HG03175 (cell line): ENCODE results near the gene NF1.
"Not testable (repeated sequence)": the region's sequence is repeated elsewhere in the genome, so short reads cannot be mapped to it uniquely, and the experiment has no call there.

ENCODE experiments used
- ATAC-seq: cut with Tn5 transposase; IDR thresholded peaks from one replicate; pipeline ENCODE4 v1.9.1; 2021; ENCODE audit warnings: mild to moderate bottlenecking, moderate library complexity; ENCODE audit not compliant: unreplicated experiment

The NF1 gene

DNA sequence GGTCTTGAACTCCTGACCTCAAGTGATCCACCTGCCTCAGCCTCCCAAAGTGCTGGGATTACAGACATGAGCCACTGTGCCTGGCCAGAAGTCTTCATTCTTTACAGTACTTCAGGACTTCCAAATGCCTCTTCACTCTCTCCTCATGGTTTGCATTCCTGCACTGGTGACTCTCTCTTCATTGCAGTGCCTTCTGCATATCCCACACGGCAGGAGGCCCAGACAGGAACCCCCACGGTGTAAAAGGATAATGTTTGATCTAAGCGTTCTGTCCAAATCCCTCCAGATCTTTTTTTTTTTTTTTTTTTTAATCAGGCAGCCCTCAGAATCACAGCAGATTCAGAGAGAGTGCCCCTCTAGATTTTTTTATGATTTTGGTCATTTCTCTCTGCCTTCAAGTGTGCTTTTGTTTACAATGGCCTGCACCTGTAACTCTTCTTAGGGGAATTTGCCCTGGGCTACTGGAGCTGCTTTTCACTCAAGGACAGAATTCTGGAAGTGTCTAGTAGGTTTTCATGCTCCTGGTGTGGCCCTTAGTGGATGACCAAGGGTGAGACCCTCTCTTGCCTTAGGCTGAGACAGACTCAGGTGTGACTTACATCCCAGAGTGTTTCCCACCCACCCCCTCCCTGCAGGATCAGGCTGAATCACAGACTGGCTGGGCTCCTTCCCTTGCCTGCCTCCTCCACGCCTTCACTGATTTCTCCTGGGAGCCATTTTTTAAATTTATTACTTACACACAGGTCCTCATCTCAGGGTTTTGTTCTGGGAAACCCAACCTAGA, 19.8 kb upstream of the NF1 start:
- no peak for ATAC-seq

DNA sequence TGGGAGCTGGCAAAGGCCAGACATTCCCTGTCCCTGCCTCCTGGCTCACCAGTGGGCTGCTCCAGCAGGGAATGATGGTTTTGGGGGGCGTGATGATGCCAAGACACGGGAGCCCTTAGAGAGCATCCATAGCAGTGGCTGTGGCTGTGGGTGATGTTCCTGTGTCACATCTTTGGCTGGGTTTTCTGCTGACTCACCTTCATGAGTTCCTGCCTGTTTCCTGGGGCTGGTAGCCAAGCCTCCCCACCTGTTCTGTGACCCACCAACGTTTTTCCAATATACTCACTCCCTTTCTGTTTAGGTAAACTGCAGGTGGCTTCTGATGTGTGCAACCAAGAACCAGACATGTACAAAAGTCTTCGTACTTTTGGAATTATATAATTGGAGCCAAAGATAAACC, 16.5 kb upstream of the NF1 start:
- no peak for ATAC-seq

DNA sequence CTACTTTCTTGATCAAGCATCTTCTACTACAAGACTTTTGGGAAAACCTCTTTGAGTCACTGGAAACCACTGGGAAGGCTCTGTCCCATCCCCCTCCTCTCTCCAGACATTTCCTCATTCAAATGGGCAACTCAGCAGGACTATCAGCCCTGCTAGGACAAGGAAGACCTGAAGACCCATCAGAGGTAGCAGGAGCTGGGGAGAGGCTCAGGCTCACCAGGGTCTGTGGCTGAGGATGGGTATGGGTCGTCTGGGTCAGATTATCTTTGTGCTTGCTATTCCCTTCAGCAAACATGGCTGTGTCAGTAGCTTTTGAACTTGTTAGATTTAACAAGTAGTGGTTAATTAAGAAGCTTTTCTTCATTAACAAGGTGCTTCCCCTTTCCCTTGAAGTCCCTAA, 15.0 kb upstream of the NF1 start:
- no peak for ATAC-seq

- ATAC-seq = no peak
Observed at GRCh38 chr17:31085563-31085962, 9.2 kb upstream of the NF1 start.

GRCh38 chr17:31089471-31089870, 5.3 kb upstream of the NF1 start:
- ATAC-seq = no peak

- not testable (repeated sequence) for ATAC-seq
Observed at GRCh38 chr17:31090650-31091049, 4.1 kb upstream of the NF1 start.

DNA sequence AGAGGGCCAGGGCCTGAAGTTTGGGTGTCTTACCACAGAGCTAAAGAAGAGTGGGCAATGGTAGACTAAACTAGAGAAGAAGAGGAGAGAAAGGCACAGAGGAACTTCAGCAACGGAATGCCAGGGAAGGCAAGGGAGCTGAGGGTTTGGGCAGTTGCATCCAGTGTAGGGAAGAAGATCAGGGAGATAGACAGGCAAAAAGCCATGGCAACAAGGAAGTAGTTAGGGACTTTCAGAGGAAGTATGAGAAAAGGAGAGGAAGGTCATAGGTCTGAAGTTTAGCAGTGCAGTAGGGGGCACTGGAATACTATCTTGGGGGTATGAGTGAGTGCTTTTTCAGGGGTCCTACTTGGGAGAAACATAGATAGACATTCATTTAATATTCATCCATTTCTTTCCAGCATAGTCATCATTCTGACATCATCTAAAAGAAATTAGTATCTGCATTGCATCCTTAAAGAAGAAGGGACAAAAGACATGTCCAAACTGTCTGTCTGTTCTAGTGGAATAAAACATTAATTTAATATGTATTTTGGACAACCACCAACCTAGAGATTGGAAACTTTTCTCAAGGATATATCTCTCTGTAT, 2.2 kb upstream of the NF1 start:
- ATAC-seq = no peak

DNA sequence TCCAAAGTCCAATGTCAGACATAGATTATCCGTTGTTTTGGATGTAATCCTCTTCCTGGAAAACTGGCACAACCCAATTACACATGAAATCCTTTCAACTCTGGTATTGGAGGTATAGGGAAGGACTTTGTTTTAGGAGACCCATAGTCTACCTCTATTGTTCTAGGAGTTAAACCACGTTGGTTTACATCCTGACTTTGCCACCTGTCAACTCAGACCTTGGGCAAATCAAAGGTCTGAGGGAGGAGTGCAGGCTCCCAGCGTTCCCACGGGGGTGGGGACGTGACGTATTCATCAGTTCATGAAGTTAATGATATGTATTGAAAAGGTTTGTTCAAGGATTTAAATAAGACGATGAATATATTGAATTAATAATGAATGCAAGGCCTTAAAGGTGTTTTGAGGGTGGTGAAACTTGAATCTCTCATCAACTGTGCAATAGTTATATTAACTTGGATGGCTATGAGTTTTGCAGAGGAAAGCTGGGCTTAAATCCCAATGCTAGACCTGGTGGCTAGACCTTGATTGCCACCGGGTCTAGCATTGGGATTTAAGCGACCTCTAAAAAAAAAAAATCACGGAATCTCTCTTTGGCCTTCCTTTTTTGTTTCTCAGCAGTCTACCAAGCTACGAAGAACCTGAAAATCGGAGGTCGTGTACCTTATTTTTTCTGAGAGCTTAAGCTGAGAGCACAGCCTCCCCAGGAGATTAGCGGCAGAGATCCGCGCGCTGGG, 744 bp upstream of the NF1 start:
- ATAC-seq = no peak

DNA sequence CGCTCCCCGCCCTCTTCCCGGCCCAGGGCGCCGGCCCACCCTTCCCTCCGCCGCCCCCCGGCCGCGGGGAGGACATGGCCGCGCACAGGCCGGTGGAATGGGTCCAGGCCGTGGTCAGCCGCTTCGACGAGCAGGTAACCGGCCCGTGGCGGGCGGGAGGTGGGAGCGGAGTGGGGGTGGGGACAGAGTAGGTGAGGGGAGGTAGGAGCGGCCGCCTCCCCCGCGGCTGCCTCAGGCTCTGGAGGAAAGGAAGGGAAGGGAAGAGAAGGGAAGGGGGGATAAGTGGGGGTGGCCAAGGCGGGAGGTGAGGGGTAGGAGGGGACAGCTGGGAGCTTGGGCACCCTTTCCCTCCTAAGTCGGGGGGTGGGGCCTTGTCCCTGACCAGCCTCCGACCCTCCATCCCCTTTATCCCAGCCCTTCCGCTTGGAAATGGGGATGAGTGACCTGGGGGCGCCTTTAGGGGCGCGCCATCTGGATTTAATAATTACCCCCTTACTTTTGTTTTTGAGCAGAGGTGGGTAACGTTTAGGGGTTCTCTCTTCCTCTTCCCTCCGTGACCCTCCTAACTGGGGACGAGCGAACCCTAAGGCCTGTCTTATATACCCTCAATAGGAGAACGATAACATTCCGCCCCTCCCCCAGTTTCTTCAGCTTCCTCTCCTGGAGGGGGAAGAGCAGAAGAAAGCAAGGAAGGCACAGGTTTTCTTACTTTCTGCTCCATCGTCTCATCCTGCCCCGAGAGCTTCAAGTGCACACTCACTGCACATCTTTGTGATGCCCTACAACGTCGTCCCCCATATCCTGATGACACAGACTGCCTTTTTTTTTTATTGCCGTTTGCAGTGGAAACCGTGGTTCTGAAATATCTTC, 694 bp downstream of the NF1 start:
- ATAC-seq = peak; percentile 13

- ATAC-seq = no peak
Observed at GRCh38 chr17:31096106-31096436, 1.3 kb downstream of the NF1 start.

- no peak for ATAC-seq
Observed at GRCh38 chr17:31099016-31099415, 4.2 kb downstream of the NF1 start.

- no peak for ATAC-seq
Observed at GRCh38 chr17:31100840-31101459, 6.2 kb downstream of the NF1 start.

- ATAC-seq = no peak
Observed at GRCh38 chr17:31101943-31102342, 7.2 kb downstream of the NF1 start.

DNA sequence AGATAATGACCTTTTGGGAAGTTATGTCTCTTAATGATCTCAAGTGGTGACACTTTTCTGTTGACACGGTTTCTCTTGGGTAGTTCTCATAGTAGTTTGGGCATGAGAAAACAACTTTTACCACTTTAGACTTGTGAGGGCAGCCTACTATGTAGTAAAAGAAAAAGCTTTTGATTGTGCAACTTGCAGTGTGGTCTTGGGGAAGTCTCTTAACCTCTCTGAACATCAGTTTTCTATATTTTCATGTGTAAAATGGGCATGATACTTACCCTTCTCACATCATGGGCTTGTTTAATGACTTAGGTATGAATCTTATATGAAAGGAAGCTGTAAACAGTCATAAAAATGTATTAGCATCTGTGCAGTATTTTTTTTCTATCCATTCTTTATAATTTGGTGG, 11.2 kb downstream of the NF1 start:
- ATAC-seq = no peak

DNA sequence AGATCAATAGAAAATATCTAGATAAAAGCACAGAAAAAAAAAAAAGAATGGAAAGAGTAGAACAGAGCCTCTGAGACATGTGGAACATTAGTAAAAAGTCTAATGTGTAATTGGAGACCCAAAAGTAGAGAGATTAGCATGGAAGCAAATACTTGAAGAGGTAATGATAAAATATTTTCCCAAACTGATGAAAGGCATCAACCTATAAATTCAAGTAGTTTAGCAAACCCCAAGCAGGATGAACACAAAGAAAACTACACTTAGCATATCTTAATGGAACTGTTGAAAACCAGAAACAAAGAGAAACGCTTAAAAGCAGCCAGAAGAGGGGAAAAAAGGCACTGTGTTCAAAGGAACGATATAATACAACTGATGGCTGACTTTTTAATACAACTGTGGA, 16.4 kb downstream of the NF1 start:
- ATAC-seq = no peak

DNA sequence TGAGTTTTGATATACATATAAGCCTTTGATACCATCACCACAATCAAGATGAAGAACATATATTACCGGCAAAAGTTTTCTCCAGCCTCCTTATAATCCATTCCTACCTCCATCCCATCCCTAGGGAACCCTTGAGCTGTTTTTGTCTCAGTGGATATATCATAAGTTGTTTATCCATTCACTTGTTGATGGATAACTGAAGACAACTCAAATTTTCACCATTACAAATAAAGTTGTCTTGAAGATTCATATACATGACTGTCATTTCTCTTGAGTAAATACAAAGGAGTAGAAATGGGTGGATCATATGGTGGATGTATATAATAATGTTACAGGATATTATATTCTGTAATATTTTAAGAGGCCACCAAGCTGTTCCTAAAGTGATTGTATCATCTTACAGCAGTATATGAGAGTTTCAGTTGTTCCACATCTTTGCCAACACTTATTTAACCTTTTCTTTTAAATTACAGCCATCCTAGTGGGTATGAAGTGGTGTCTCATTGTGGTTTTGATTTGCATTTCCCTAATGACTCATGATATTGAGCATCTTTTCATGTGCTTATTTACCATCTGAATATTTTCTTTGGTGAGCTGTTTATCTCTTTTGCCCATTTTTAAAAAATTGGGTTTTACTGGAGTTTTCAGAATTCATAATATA, 17.4 kb downstream of the NF1 start:
- ATAC-seq = no peak

DNA sequence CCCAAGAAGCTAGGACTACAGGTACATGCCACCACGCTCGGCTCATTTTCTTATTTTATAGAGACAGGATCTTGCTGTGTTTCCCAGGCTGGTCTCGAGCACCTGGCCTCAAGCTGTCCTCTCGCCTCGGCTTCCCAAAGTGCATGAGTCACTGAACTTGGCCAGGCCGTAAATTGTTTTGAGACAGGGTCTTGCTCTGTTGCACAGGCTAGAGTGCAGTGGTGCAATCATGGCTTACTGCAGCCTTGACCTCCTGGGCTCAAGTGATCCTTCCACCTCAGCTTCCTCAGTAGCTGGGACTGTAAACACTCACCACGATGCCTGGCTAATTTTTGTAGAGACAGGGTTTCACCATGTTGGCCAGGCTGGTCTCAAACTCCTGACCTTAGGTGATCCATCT, 18.6 kb downstream of the NF1 start:
- not testable (repeated sequence) for ATAC-seq

DNA sequence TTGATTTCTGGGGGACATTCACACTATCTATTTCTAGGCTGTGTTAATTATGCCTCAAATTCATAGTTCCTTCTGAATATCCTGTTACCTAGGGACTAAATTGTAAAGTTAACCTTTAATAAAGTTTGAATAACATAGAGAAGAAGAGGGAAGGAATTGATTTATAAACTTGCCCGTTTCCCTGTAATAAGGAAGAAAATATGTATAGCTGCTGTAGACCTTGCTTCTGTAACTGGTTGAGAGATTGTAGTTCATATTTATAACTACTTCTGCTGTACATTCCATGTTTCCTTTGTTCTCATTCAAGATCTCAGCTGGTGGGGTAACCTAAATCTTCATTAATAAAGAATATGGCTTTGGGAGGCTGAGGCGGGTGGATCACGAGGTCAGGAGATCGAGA, 19.2 kb downstream of the NF1 start:
- ATAC-seq = no peak

DNA sequence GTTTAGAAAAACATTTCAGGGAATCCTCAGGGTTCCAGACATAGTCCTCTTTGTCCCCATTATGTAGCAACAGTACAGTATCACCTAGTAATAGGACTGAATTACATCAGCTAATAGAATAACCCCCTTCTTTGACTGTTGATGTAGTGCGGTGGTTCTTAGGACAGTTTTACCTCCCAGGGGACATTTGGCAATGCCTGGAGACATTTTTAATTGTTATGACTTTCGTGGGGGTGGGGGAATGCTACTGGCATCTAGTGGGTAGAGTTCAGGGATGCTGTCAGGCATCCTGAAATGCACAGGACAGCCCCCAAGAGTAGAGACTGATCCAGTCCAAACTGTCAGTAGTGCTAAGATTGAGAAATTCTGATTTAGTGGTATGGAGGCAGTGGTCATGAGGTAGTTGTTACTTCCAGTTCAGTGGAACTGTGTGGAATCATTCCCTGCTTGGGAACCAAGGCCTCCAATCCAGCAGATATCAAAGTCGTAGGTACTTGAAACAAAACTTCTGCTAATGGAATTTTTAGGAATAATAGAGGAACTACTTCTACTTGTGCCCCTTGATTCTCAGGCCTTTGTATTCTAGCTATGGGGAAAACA, 20.3 kb downstream of the NF1 start:
- ATAC-seq = no peak

DNA sequence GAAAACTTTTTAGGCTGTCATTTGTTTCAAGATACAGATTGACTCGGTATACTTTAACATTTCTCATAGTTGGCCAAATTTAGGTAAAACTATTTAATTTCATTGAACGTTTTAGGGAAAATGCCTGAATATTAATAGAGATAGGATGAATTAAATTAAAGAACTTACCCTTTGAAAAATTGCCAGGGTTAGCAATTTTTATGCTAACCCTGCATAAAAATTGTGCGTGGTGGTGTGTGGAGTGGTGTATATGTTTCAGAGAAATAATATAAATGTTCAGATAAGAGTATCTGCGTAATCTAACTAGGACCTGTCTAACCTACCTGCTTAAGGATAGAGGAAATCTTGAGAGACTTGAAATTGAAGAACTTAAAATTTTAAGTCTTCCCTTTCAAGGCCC, 21.4 kb downstream of the NF1 start:
- ATAC-seq = no peak
